K562 (cell line): ENCODE measurements around the gene MAMDC4.

ENCODE experiments used
- CTCF ChIP-seq, 3 experiments: IDR thresholded peaks in 2 of 3; conservative IDR thresholded peaks in 1 of 3; 2 replicates each; pipeline ENCODE4 v1.5.1; 2011 to 2012; ENCODE audit warnings: low read length in 3 of 3, mild to moderate bottlenecking in 3 of 3, control low read depth in 2 of 3, improper control_type of control experiment in 1 of 3, inconsistent platforms in 1 of 3, low read depth in 1 of 3, mixed read lengths in 1 of 3, moderate library complexity in 1 of 3; ENCODE audit not compliant: insufficient read depth in 2 of 3
- ELK1 ChIP-seq: sonication (generic); formaldehyde crosslinking; IDR thresholded peaks from 2 replicates; pipeline ENCODE4 v1.8.1; 2022; ENCODE audit warnings: missing genetic modification reagents
- HMG20B ChIP-seq: fragments of 250-450 bp; sonication (Bioruptor Pico); IDR thresholded peaks from 2 replicates; pipeline ENCODE4 v1.5.0; 2021; ENCODE audit warnings: mild to moderate bottlenecking
- NFYB ChIP-seq: IDR thresholded peaks from 2 replicates; pipeline ENCODE4 v1.6.1; 2011; ENCODE audit warnings: mild to moderate bottlenecking, moderate library complexity; ENCODE audit not compliant: insufficient read length; ENCODE audit errors: extremely low read depth
- SIX5 ChIP-seq, 2 experiments: IDR thresholded peaks; 2 replicates each; pipeline ENCODE4 v1.6.1; 2011; ENCODE audit warnings: low read length in 2 of 2, borderline replicate concordance in 1 of 2, low read depth in 1 of 2, mild to moderate bottlenecking in 1 of 2, moderate library complexity in 1 of 2; ENCODE audit not compliant: insufficient read depth in 1 of 2
- XRCC5 ChIP-seq: fragments of 200-400 bp; formaldehyde crosslinking; IDR thresholded peaks from 2 replicates; pipeline ENCODE4 v1.6.1; 2017; ENCODE audit warnings: low read depth, mild to moderate bottlenecking, low read length

- no peak for TF ChIP-seq HMG20B (CRISPR knock-in tag)
- no peak for TF ChIP-seq NFYB
- TF ChIP-seq XRCC5, result no peak
- no peak for TF ChIP-seq CTCF (IDR thresholded peaks at IDR 0.05 in 2 of 3, conservative IDR thresholded peaks at IDR 0.05 in 1 of 3; ENCODE audit: insufficient read depth in 2 of 3, low read depth in 1 of 3, low read length in 3 of 3)
- no peak for TF ChIP-seq SIX5 (IDR thresholded peaks at IDR 0.05; ENCODE audit: borderline replicate concordance in 1 of 2, insufficient read depth in 1 of 2, low read depth in 1 of 2, low read length in 2 of 2)
- no peak for TF ChIP-seq ELK1 (CRISPR knock-in tag)
Observed at GRCh38 chr9:136814725-136815421, 37.3 kb upstream of the MAMDC4 start.
